Progenitor cell of endocrine pancreas (in vitro differentiated cells): ENCODE results near the gene WDHD1. TPM values are rescaled to one million over a fixed set of nuclear protein-coding genes. Genes with fewer than 3 reads are reported as not detected.

Source experiments
- DNase-seq: peaks from one replicate; pipeline ENCODE4 v3.0.0; 2021; ENCODE audit warnings: low spot score; ENCODE audit not compliant: unreplicated experiment
- H3K27ac Mint-ChIP-seq: 2 replicates; pipeline ENCODE4 v1.8.0; 2021; ENCODE audit warnings: mild to moderate bottlenecking, moderate library complexity, mixed read lengths
- H3K27me3 Mint-ChIP-seq: 2 replicates; pipeline ENCODE4 v1.8.0; 2021; ENCODE audit warnings: mixed read lengths
- H3K36me3 Mint-ChIP-seq: 2 replicates; pipeline ENCODE4 v1.8.0; 2022; ENCODE audit warnings: mixed read lengths; ENCODE audit not compliant: insufficient read depth
- H3K4me1 Mint-ChIP-seq: 2 replicates; pipeline ENCODE4 v1.8.0; 2021; ENCODE audit warnings: low read depth, mixed read lengths
- H3K4me3 Mint-ChIP-seq: 2 replicates; pipeline ENCODE4 v1.8.0; 2021; ENCODE audit warnings: low read depth, mild to moderate bottlenecking, moderate library complexity, mixed read lengths
- H3K9me3 Mint-ChIP-seq: 2 replicates; pipeline ENCODE4 v1.8.0; 2021; ENCODE audit warnings: low read depth, mixed read lengths
- total RNA-seq: library from RNA; stranded (reverse); gene quantifications from 2 replicates; pipeline ENCODE4 v1.2.1, GENCODE V29; 2021
- TF ChIP-seq, protein P1 (sequence below): fragments of 200-600 bp; sonication (generic); IDR thresholded peaks from one replicate; pipeline ENCODE4 v1.5.0; 2021; ENCODE audit warnings: antibody characterized with exemption, mild to moderate bottlenecking; ENCODE audit not compliant: unreplicated experiment

WDHD1 gene
- total RNA-seq, 1 donor from 2014 or later = 31.4 TPM

GRCh38 chr14:54979039-54979438, 47.9 kb downstream of the WDHD1 start:
- TF ChIP-seq, protein P1, sequence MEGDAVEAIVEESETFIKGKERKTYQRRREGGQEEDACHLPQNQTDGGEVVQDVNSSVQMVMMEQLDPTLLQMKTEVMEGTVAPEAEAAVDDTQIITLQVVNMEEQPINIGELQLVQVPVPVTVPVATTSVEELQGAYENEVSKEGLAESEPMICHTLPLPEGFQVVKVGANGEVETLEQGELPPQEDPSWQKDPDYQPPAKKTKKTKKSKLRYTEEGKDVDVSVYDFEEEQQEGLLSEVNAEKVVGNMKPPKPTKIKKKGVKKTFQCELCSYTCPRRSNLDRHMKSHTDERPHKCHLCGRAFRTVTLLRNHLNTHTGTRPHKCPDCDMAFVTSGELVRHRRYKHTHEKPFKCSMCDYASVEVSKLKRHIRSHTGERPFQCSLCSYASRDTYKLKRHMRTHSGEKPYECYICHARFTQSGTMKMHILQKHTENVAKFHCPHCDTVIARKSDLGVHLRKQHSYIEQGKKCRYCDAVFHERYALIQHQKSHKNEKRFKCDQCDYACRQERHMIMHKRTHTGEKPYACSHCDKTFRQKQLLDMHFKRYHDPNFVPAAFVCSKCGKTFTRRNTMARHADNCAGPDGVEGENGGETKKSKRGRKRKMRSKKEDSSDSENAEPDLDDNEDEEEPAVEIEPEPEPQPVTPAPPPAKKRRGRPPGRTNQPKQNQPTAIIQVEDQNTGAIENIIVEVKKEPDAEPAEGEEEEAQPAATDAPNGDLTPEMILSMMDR = no peak
- Mint-ChIP-seq H3K36me3 (peaks cover 12% of the 10 kb centered on the region), H3K9me3 (peaks cover 3% of the 10 kb centered on the region), H3K4me1 (peaks cover 11% of the 10 kb centered on the region), H3K27me3 (no peaks in the 10 kb centered on the region), H3K4me3 (no peak overlapping the region), H3K27ac (no peak overlapping the region)
- no peak for DNase-seq

GRCh38 chr14:54976316-54976715, 50.6 kb downstream of the WDHD1 start:
- Mint-ChIP-seq H3K27ac (no peak overlapping the region), H3K4me3 (no peak overlapping the region), H3K9me3 (no peaks in the 10 kb centered on the region), H3K27me3 (no peaks in the 10 kb centered on the region), H3K36me3 (peaks cover 11% of the 10 kb centered on the region), H3K4me1 (peaks cover 10% of the 10 kb centered on the region)
- DNase-seq = no peak
- TF ChIP-seq, protein P1 = no peak

DNA sequence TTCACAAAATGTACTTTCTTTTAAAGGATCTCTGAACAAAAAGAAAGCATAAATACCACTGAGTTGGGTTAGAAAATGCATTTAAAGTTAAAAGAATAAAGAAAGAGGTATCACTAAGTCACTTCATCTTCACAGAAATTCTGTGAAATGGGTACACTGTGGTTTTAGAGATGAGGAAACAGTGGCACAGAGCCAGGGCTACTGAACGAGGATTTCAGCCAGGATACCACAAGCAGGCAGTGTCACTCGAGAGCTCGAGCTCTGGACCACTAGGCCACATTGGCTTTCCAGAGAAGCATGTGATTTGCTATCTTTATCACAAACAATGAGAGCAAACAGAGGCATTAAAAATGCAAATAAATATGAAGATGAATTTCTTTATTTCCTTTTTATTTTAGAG, 51.0 kb downstream of the WDHD1 start:
- Mint-ChIP-seq H3K27me3 (no peaks in the 10 kb centered on the region), H3K4me3 (no peak overlapping the region)

GRCh38 chr14:54974788-54975414, 52.0 kb downstream of the WDHD1 start:
- TF ChIP-seq, protein P1 = no peak
- H3K9me3 Mint-ChIP-seq = no peaks in the 10 kb centered on the region
- H3K27ac Mint-ChIP-seq = peak overlapping the region; percentile 73
- no peak for DNase-seq
- no peak overlapping the region for H3K4me3 Mint-ChIP-seq
- peaks cover 19% of the 10 kb centered on the region for H3K4me1 Mint-ChIP-seq
- no peaks in the 10 kb centered on the region for H3K27me3 Mint-ChIP-seq
- peaks cover 14% of the 10 kb centered on the region for H3K36me3 Mint-ChIP-seq

More for the DNA sequence above, 51.0 kb downstream of the WDHD1 start:
- DNase-seq = no peak
- Mint-ChIP-seq H3K9me3 (no peaks in the 10 kb centered on the region), H3K36me3 (peaks cover 11% of the 10 kb centered on the region), H3K4me1 (peaks cover 11% of the 10 kb centered on the region), H3K27ac (no peak overlapping the region)
- TF ChIP-seq, protein P1 = no peak

- Mint-ChIP-seq H3K36me3 (peaks cover 25% of the 10 kb centered on the region), H3K27ac (no peak overlapping the region), H3K9me3 (peaks cover 3% of the 10 kb centered on the region), H3K4me1 (peaks cover 11% of the 10 kb centered on the region), H3K27me3 (no peaks in the 10 kb centered on the region), H3K4me3 (no peak overlapping the region)
- TF ChIP-seq, protein P1 = no peak
- DNase-seq = no peak
These were observed 59.4 kb downstream of the WDHD1 start for GRCh38 chr14:54967496-54967895.
